Activated T-cell treated with anti-CD3 and anti-CD28 coated beads for 1 hour (primary cell): Measurements from ENCODE around the gene MIPEP.

Source experiments
- DNase-seq: peaks from one replicate; pipeline ENCODE4 v3.0.0-alpha.2; 2020; ENCODE audit warnings: low read depth

The MIPEP gene

GRCh38 chr13:23810685-23811240, 78.4 kb downstream of the MIPEP start:
- DNase-seq, result no peak

- DNase-seq, result no peak
Observed at GRCh38 chr13:23808803-23809202, 80.4 kb downstream of the MIPEP start.

- no peak for DNase-seq
Observed at GRCh38 chr13:23806874-23807526, 82.2 kb downstream of the MIPEP start.

- DNase-seq, result no peak
Observed at GRCh38 chr13:23805821-23806220, 83.4 kb downstream of the MIPEP start.

GRCh38 chr13:23805122-23805521, 84.1 kb downstream of the MIPEP start:
- no peak for DNase-seq

- DNase-seq, result no peak
Observed at GRCh38 chr13:23804166-23804565, 85.0 kb downstream of the MIPEP start.

- DNase-seq, result no peak
Observed at GRCh38 chr13:23801141-23801540, 88.1 kb downstream of the MIPEP start.

GRCh38 chr13:23799945-23800344, 89.3 kb downstream of the MIPEP start:
- DNase-seq, result no peak

- DNase-seq, result no peak
Observed at GRCh38 chr13:23797276-23797903, 91.8 kb downstream of the MIPEP start.

- no peak for DNase-seq
Observed at GRCh38 chr13:23796551-23796950, 92.6 kb downstream of the MIPEP start.

- no peak for DNase-seq
Observed at GRCh38 chr13:23794267-23795161, 94.7 kb downstream of the MIPEP start.

GRCh38 chr13:23793711-23794110, 95.5 kb downstream of the MIPEP start:
- no peak for DNase-seq

- no peak for DNase-seq
Observed at GRCh38 chr13:23792680-23793079, 96.5 kb downstream of the MIPEP start.

GRCh38 chr13:23790577-23791170, 98.5 kb downstream of the MIPEP start:
- DNase-seq, result no peak

GRCh38 chr13:23789576-23790346, 99.4 kb downstream of the MIPEP start:
- DNase-seq, result no peak

- no peak for DNase-seq
Observed at GRCh38 chr13:23788459-23788858, 100.7 kb downstream of the MIPEP start.

GRCh38 chr13:23787464-23787863, 101.7 kb downstream of the MIPEP start:
- no peak for DNase-seq

- no peak for DNase-seq
Observed at GRCh38 chr13:23786607-23787006, 102.6 kb downstream of the MIPEP start.

- DNase-seq, result no peak
Observed at GRCh38 chr13:23778879-23779278, 110.3 kb downstream of the MIPEP start.

- no peak for DNase-seq
Observed at GRCh38 chr13:23778002-23778652, 111.1 kb downstream of the MIPEP start.

GRCh38 chr13:23777575-23777870, 111.7 kb downstream of the MIPEP start:
- DNase-seq, result no peak
